Thymus (tissue), 14 donors: ENCODE measurements around the gene REEP6. TPM values are rescaled to one million over a fixed set of nuclear protein-coding genes. Genes with fewer than 3 reads are reported as not detected.

Experiments
- DNase-seq, 9 donors: peaks; one replicate each; pipeline ENCODE4 v3.0.0-alpha.2; 2013; ENCODE audit warnings: low spot score in 9 of 9, low read depth in 6 of 9, missing footprints in 1 of 9
- H3K27ac ChIP-seq, 2 donors: one replicate each; pipeline ENCODE4 v1.5.1; 2013; ENCODE audit warnings: control low read depth in 1 of 2, low read depth in 1 of 2, low read length in 1 of 2, mild to moderate bottlenecking in 1 of 2, moderate library complexity in 1 of 2
- H3K27me3 ChIP-seq, 2 donors: one replicate each; pipeline ENCODE4 v1.5.1; 2013; ENCODE audit warnings: low read length in 1 of 2; ENCODE audit not compliant: control insufficient read depth in 2 of 2, insufficient read depth in 1 of 2
- H3K36me3 ChIP-seq, 2 donors: one replicate each; pipeline ENCODE4 v1.5.1; 2013; ENCODE audit warnings: low read length in 1 of 2, mild to moderate bottlenecking in 1 of 2, moderate library complexity in 1 of 2; ENCODE audit not compliant: control insufficient read depth in 2 of 2, insufficient read depth in 2 of 2
- H3K4me1 ChIP-seq, 2 donors: one replicate each; pipeline ENCODE4 v1.5.1; 2013; ENCODE audit warnings: low read length in 2 of 2; ENCODE audit not compliant: control insufficient read depth in 2 of 2, insufficient read depth in 2 of 2
- H3K4me3 ChIP-seq, 2 donors: one replicate each; pipeline ENCODE4 v1.5.1; 2013; ENCODE audit warnings: low read length in 2 of 2, control low read depth in 1 of 2, mild to moderate bottlenecking in 1 of 2
- H3K9me3 ChIP-seq, 2 donors: one replicate each; pipeline ENCODE4 v1.5.1; 2013; ENCODE audit warnings: low read length in 1 of 2, mild to moderate bottlenecking in 1 of 2; ENCODE audit not compliant: control insufficient read depth in 2 of 2, insufficient read depth in 1 of 2
- WGBS: extraction: QIAGEN DNeasy Blood & Tissue Kit; methylation state at CpG from one replicate; pipeline ENCODE4 v1.1.7; 2013; 5-methylcytosine and 5-hydroxymethylcytosine counted together
- long read RNA-seq, 10 donors: transcript quantifications; one replicate each; lab custom pipeline, GENCODE V29; 2026
- polyA plus RNA-seq: library from polyadenylated mRNA; stranded (reverse); fragments of 200-250 nt; gene quantifications from one replicate; pipeline ENCODE4 v1.2.3, GENCODE V29; 2013
- total RNA-seq: library from RNA; stranded (reverse); fragments of 120-200 nt; gene quantifications from one replicate; pipeline ENCODE4 v1.2.4, GENCODE V29; 2013
- donor health status: healthy.

The REEP6 gene
- total RNA-seq (0.66 TPM), polyA plus RNA-seq (1.9 TPM)
- long read RNA-seq, donor 1 = 0 reads
- long read RNA-seq, donor 2, transcript REEP6-201 (5 exons, 1,794 nt) = major isoform, 8 of 8 reads
- long read RNA-seq, donor 2, partial matches to known transcripts = 0 of 8 reads
- long read RNA-seq, donor 2, other reads (novel, unspliced or antisense) = 0 of 8 reads
- long read RNA-seq, donor 3 = 0 reads
- long read RNA-seq, donor 4, partial matches to known transcripts = 0 of 1 reads
- long read RNA-seq, donor 4, other reads (novel, unspliced or antisense) = 0 of 1 reads
- long read RNA-seq, donor 5, partial matches to known transcripts = 0 of 1 reads
- long read RNA-seq, donor 5, other reads (novel, unspliced or antisense) = 0 of 1 reads
- long read RNA-seq, donor 6, partial matches to known transcripts = 0 of 1 reads
- long read RNA-seq, donor 6, other reads (novel, unspliced or antisense) = 0 of 1 reads
- long read RNA-seq, donor 7 = 0 reads
- long read RNA-seq, donor 8, partial matches to known transcripts = 0 of 6 reads
- long read RNA-seq, donor 8, other reads (novel, unspliced or antisense) = 6 of 6 reads
- long read RNA-seq, donor 9, partial matches to known transcripts = 0 of 1 reads
- long read RNA-seq, donor 9, other reads (novel, unspliced or antisense) = 0 of 1 reads
- long read RNA-seq, donor 10, partial matches to known transcripts = 0 of 1 reads
- long read RNA-seq, donor 10, other reads (novel, unspliced or antisense) = 0 of 1 reads

DNA sequence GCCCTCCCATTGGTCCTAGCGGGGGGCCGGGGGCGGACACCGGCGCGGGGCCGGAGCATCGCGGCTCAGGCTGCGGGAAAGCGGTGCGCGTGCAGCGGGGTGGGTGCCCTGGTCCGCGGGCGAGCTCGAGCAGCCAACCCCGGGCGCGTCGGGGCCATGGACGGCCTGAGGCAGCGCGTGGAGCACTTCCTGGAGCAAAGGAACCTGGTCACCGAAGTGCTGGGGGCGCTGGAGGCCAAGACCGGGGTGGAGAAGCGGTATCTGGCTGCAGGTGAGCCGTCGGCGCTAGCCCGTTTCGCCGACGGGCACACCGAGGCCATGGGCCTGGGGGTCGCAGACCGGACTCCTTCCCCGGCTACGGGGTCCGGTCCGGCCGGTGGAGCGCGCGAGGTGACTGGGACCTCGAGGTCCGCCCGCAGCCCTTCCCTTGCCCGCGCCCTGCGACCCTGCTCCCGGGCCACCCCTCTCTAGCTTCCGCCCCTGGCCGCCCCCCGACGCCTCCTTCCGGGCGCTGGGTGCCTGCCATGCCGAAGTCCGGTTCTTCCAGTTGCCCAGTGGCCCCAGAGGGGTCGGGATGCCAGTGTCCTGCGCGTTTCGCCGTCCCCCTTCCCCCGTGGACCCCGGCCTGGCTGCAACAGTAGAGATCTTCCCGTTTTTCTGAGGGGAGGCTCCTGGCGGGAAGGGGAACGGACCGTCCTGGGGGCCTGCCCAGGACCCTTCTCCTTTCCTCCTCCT lies at the start of gene REEP6:
TSS of gene REEP6 (plus strand) at position 68 of the 735 bp plus-strand sequence. CDS start at position 157, 89 bp downstream.
- peak within 1 kb of the TSS; percentile 77 to 80 for H3K27ac ChIP-seq
- H3K4me1 ChIP-seq = peaks cover 11 to 32% of the 10 kb centered on the region in 2 donors
- H3K4me3 ChIP-seq = peak within 1 kb of the TSS; percentile 64 to 70
- DNase-seq = no peak
- H3K9me3 ChIP-seq = no peaks in the 10 kb centered on the region
- H3K36me3 ChIP-seq = no peaks in the 10 kb centered on the region
- 4% methylated on average over 73 of the region's 73 CpGs for WGBS
- peaks cover 15 to 49% of the 10 kb centered on the region in 2 donors for H3K27me3 ChIP-seq

DNA sequence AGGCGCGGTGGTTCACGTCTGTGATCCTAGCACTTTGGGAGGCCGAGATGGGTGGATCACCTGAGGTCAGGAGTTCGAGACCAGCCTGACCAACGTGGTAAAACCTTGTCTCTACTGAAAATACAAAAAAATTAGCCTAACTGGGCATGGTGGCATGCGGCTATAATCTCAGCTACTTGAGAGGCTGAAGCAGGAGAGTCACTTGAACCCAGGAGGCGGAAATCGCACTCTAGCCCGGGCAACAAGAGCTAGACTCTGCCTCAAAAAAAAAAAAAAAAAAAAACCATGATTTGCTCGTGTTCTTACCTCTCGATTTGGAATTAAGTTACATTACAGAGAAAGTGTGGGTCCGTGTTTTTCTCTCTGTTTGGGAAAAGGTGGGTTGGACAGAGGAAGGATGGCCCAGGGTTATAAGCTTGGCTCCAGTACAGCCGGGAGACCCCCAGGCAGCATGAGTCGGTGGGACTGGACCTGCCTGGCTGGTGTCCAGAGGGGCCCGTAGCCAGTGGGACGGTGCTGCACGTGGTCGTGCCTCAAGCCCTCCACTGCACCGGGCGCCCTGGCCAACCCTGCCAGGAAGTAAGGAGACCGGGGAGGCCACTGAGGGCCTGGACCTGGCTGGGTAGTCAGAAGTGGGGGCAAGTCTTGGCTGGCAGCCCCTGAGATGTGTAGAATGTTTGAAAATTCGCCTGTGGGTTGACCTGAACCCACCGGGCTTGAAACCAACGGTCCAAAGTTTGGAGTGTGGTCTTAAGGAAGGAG lies 49.1 kb upstream of the REEP6 start:
- 97% methylated on average over 25 of the region's 25 CpGs for WGBS
- Histone ChIP-seq H3K4me1 (peaks cover 7 to 17% of the 10 kb centered on the region in 2 donors), H3K9me3 (peaks cover 0 to 5% of the 10 kb centered on the region in 2 donors), H3K27me3 (peaks cover 21 to 31% of the 10 kb centered on the region in 2 donors), H3K4me3 (no peak overlapping the region), H3K36me3 (peaks cover 27 to 30% of the 10 kb centered on the region in 2 donors), H3K27ac (no peak overlapping the region)
- DNase-seq = no peak

DNA sequence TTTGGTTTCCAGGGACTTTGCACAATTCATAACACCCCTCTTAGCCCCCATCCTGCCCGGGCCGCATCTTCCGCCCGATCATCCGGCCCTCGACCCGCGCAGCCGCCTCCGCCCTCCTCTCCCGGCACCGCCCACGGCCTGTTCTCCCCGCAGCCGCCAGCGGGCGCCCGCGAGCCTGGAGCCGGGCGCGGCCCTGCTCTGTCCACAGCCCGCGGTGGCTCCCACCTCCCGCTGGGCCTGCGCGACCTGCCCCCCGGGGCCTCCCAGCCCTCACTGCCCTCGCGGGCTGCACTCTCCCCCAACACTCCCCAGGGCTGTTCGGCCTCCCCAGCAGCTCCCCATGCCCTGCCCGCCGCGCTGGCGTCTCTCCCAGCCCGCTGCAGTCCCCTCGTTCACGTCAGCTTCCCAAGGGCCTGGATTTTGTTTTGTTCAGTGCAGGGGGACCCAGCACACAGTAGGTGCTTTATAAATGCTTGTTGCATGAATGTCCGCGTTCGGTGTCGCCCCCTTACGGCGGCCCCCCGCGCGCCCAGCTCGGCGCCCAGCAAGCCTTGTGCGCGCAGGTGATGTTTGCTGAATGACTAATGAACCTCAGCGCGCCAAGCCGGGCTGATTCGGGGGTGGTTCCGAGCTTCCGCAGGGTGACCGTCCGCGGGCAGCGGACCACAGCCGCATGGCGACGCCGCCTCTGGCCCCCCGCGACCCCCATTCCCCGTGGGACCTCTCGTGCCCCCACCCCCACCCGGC lies 45.6 kb upstream of the REEP6 start:
- Histone ChIP-seq H3K4me1 (peaks cover 0 to 6% of the 10 kb centered on the region in 2 donors), H3K27ac (no peak overlapping the region), H3K36me3 (peaks cover 17 to 20% of the 10 kb centered on the region in 2 donors), H3K9me3 (peaks cover 0 to 12% of the 10 kb centered on the region in 2 donors), H3K4me3 (peak overlapping the region; percentile 41 to 48), H3K27me3 (peaks cover 53 to 66% of the 10 kb centered on the region in 2 donors)
- peak in 8 of 9 donors; percentile 32 to 80 (median 60) for DNase-seq
- WGBS = 4% methylated on average over 70 of the region's 70 CpGs

DNA sequence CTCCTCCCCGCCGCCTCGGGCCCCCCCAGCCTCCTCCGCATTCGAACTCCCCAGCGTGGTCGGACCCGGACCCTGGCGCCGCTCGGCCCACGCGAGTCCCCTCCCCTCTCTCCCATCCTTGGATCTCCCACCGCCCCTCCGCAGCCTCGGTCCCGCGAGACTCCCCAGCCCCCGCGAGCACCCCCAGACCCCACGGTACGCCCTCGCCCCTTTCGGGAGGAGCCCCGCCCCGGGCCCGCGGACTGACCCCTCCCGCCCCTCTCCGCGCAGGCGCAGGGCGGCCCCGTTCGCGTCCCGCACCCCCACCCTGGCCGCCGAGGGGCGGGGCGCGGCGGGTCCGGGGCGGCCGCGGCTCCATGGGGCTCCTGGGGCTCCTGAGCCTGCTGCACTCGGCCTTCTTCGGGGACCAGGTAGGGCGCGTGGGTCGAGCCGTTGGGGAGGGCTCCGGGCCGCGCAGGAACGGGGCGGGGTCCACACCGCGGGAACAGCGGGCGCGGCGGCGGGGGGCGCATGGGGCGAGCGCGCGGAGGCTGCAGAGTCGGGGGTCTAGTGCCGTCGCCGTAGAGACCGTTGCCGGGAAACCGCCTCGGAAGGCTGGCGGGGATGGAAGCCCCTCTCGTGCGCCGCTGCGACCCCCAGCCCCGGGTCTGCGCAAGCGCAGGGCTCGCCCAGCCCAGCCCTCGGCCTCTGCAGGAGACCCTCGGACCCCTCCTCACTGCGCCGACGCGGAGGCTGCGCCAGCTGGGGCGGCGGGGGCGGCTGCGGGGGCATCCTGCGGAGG lies 44.9 kb upstream of the REEP6 start:
- Histone ChIP-seq H3K4me3 (peak overlapping the region in 1 of 2 donors; percentile 21), H3K9me3 (peaks cover 0 to 19% of the 10 kb centered on the region in 2 donors), H3K27me3 (peaks cover 60 to 73% of the 10 kb centered on the region in 2 donors), H3K4me1 (peaks cover 0 to 7% of the 10 kb centered on the region in 2 donors), H3K36me3 (peaks cover 9 to 12% of the 10 kb centered on the region in 2 donors), H3K27ac (no peak overlapping the region)
- WGBS = 5% methylated on average over 99 of the region's 99 CpGs
- DNase-seq = no peak

DNA sequence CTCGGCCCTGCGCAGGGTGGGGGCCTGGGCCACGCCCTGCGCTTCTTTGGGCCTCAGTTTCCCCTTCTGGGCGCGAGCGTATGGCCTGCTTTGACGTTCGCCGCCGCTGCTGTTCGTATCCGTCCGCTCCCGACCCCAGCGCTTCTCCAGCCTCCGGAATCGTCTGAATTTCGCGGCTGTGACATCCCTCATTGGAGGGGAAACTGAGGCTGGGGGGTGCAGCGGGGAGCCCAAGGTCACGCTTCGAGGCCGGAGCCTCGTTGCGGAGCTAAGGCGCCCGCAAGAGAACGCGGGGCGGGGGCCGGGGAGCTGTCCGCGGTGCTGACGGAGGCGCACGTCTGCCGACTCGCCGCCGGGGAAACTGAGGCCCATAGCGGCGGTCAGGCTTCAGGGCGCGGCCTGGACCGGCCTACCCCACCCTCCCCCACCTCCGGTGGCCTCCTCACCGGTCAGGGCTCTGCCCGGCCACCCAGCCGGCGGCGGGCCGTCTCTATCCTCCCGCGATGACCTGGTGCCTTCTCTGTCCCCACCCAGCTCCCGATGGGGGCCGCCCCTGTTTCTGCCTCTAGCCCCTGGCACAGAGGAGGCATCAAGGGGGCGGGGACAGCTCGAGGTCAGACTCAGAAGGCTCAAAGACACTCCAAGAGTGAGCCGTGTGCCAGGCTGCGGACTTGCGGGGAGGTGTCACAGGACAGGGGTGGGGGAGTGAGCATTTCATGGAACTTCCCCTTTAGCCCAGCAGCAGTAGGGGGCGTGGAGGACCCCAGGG lies 44.1 kb upstream of the REEP6 start:
- Histone ChIP-seq H3K4me3 (no peak overlapping the region), H3K27ac (no peak overlapping the region), H3K4me1 (peaks cover 0 to 7% of the 10 kb centered on the region in 2 donors), H3K9me3 (peaks cover 0 to 19% of the 10 kb centered on the region in 2 donors), H3K36me3 (peaks cover 4% of the 10 kb centered on the region in 2 donors), H3K27me3 (peaks cover 68 to 81% of the 10 kb centered on the region in 2 donors)
- WGBS = 5% methylated on average over 62 of the region's 63 CpGs
- peak in 2 of 9 donors; percentile 44 to 47 for DNase-seq

DNA sequence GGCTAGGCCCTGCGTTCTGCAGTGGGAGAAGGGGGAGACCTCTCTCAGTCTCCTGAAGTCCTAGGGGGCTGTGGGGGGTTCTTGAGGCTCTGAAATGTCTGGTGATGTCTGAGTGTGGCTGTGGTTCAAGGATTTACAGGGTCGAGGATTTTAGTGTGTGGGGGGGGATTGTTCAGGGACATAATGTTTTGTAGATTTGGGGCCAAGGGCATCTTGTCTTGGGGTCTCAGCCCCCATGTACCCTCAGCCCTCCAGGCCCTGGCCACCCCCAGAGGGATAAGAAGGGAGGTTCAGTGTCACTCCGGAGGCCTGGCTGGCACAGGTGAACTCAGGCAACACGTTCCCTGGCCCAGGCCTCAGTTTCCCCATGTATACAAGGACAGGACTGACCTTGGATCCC lies 43.5 kb upstream of the REEP6 start:
- Histone ChIP-seq H3K9me3 (peaks cover 0 to 19% of the 10 kb centered on the region in 2 donors), H3K4me3 (no peak overlapping the region), H3K36me3 (no peaks in the 10 kb centered on the region), H3K27me3 (peaks cover 72 to 87% of the 10 kb centered on the region in 2 donors), H3K27ac (no peak overlapping the region), H3K4me1 (peaks cover 0 to 7% of the 10 kb centered on the region in 2 donors)
- no peak for DNase-seq
- 33% methylated on average over 4 of the region's 4 CpGs for WGBS

DNA sequence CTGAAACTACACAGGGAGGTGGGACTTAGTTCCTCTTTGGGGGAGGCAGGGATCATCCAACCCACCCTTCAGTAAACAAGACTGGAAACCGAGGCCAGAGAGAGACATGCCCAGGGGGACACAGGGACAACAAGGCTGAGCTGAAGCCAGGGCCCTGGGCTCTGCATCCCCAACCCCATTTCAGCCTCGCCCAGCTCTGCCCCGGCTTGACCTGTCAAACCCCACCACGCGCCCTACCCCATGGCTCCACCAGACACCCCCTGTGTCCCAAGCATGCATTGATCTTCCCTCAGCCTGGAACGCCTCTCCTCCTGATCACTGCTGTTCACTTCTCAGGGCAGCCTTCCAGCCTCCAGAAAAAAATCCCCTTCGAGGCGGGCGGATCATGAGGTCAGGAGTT lies 43.0 kb upstream of the REEP6 start:
- H3K4me1 ChIP-seq = peaks cover 0 to 7% of the 10 kb centered on the region in 2 donors
- no peak overlapping the region for H3K27ac ChIP-seq
- peaks cover 74 to 92% of the 10 kb centered on the region in 2 donors for H3K27me3 ChIP-seq

More for the DNA sequence above, 43.0 kb upstream of the REEP6 start:
- DNase-seq = no peak
- Histone ChIP-seq H3K9me3 (peaks cover 0 to 19% of the 10 kb centered on the region in 2 donors), H3K4me3 (no peak overlapping the region), H3K36me3 (no peaks in the 10 kb centered on the region)
- WGBS = 92% methylated on average over 9 of the region's 9 CpGs
